ENCODE results near the gene PPARG. TPM values are rescaled to one million over a fixed set of nuclear protein-coding genes. Genes with fewer than 3 reads are reported as not detected.
A peak's percentile ranks its signal among the peaks of the same experiment; 100 is the strongest.
"Not testable (repeated sequence)": the region's sequence is repeated elsewhere in the genome, so short reads cannot be mapped to it uniquely, and the experiment has no call there.

The PPARG gene
- 2.8 TPM for polyA plus RNA-seq (ENCODE audit: insufficient read length)

GRCh38 chr3:12288182-12289129 lies at the start of gene PPARG:
PPARG (plus strand) TSS chr3:12289070; CDS start chr3:12379712, 90,642 bp downstream.
- no peak for DNase-seq (ENCODE audit: low read depth)

GRCh38 chr3:12239301-12239700 lies 49.6 kb upstream of the PPARG start:
- DNase-seq (ENCODE audit: low read depth), result no peak

- no peak for DNase-seq (ENCODE audit: low read depth)
Observed at GRCh38 chr3:12242772-12243171, 46.1 kb upstream of the PPARG start.

- no peak for DNase-seq (ENCODE audit: low read depth)
Observed at GRCh38 chr3:12246497-12247163, 42.2 kb upstream of the PPARG start.

GRCh38 chr3:12247411-12247810 lies 41.5 kb upstream of the PPARG start:
- DNase-seq (ENCODE audit: low read depth), result no peak

GRCh38 chr3:12249519-12249918 lies 39.4 kb upstream of the PPARG start:
- no peak for DNase-seq (ENCODE audit: low read depth)

- DNase-seq (ENCODE audit: low read depth), result no peak
Observed at GRCh38 chr3:12252889-12253288, 36.0 kb upstream of the PPARG start.

- DNase-seq (ENCODE audit: low read depth), result no peak
Observed at GRCh38 chr3:12253516-12254343, 35.1 kb upstream of the PPARG start.

- DNase-seq (ENCODE audit: low read depth), result no peak
Observed at GRCh38 chr3:12255393-12255792, 33.5 kb upstream of the PPARG start.

- no peak for DNase-seq (ENCODE audit: low read depth)
Observed at GRCh38 chr3:12258911-12259310, 30.0 kb upstream of the PPARG start.

- not testable (repeated sequence) for DNase-seq (ENCODE audit: low read depth)
Observed at GRCh38 chr3:12262173-12262572, 26.7 kb upstream of the PPARG start.

- DNase-seq (ENCODE audit: low read depth), result no peak
Observed at GRCh38 chr3:12265508-12265907, 23.4 kb upstream of the PPARG start.

GRCh38 chr3:12266038-12266437 lies 22.8 kb upstream of the PPARG start:
- no peak for DNase-seq (ENCODE audit: low read depth)

- no peak for DNase-seq (ENCODE audit: low read depth)
Observed at GRCh38 chr3:12267376-12268030, 21.4 kb upstream of the PPARG start.

- peak; percentile 22 for DNase-seq (ENCODE audit: low read depth)
Observed at GRCh38 chr3:12268049-12268735, 20.7 kb upstream of the PPARG start.

GRCh38 chr3:12270976-12271375 lies 17.9 kb upstream of the PPARG start:
- DNase-seq (ENCODE audit: low read depth), result no peak

GRCh38 chr3:12273045-12273695 lies 15.7 kb upstream of the PPARG start:
- no peak for DNase-seq (ENCODE audit: low read depth)

- DNase-seq (ENCODE audit: low read depth), result no peak
Observed at GRCh38 chr3:12275974-12276650, 12.8 kb upstream of the PPARG start.

- not testable (repeated sequence) for DNase-seq (ENCODE audit: low read depth)
Observed at GRCh38 chr3:12276827-12277226, 12.0 kb upstream of the PPARG start.

- DNase-seq (ENCODE audit: low read depth), result no peak
Observed at GRCh38 chr3:12278566-12278965, 10.3 kb upstream of the PPARG start.
